Effector memory CD8-positive, alpha-beta T cell (primary cell): ENCODE data around the gene PARP14.
A peak's percentile ranks its signal among the peaks of the same experiment; 100 is the strongest.
"Not testable (repeated sequence)": the region's sequence is repeated elsewhere in the genome, so short reads cannot be mapped to it uniquely, and the experiment has no call there.

Source experiments
- ATAC-seq: fragments of 150-1000 bp; cut with Tn5 transposase; replicated peaks from 2 replicates; pipeline ENCODE4 v1.10.0; 2021; ENCODE audit warnings: mild to moderate bottlenecking, moderate library complexity
- DNase-seq, 3 experiments: peaks; one replicate each; pipeline ENCODE4 v3.0.0; 2021
- H3K27ac Mint-ChIP-seq, 2 donors: one replicate each; pipeline ENCODE4 v1.8.0; 2022; ENCODE audit warnings: mild to moderate bottlenecking in 2 of 2, mixed read lengths in 2 of 2, moderate library complexity in 2 of 2
- H3K27me3 Mint-ChIP-seq, 2 donors: one replicate each; pipeline ENCODE4 v1.8.0; 2022; ENCODE audit warnings: mixed read lengths in 2 of 2
- H3K36me3 Mint-ChIP-seq: one replicate; pipeline ENCODE4 v1.8.0; 2022; ENCODE audit warnings: mild to moderate bottlenecking, moderate library complexity, mixed read lengths; ENCODE audit not compliant: insufficient read depth
- H3K4me1 Mint-ChIP-seq, 2 donors: one replicate each; pipeline ENCODE4 v1.8.0; 2022; ENCODE audit warnings: low read depth in 2 of 2, mixed read lengths in 2 of 2
- H3K4me3 Mint-ChIP-seq, 2 donors: one replicate each; pipeline ENCODE4 v1.8.0; 2022; ENCODE audit warnings: mild to moderate bottlenecking in 2 of 2, mixed read lengths in 2 of 2, moderate library complexity in 2 of 2
- H3K9me3 Mint-ChIP-seq, 2 donors: one replicate each; pipeline ENCODE4 v1.8.0; 2022; ENCODE audit warnings: mixed read lengths in 2 of 2
- total RNA-seq, 9 experiments: gene quantifications; one replicate each; lab custom pipeline; 2026; lab: John Stamatoyannopoulos, UW

Gene PARP14, protein sequence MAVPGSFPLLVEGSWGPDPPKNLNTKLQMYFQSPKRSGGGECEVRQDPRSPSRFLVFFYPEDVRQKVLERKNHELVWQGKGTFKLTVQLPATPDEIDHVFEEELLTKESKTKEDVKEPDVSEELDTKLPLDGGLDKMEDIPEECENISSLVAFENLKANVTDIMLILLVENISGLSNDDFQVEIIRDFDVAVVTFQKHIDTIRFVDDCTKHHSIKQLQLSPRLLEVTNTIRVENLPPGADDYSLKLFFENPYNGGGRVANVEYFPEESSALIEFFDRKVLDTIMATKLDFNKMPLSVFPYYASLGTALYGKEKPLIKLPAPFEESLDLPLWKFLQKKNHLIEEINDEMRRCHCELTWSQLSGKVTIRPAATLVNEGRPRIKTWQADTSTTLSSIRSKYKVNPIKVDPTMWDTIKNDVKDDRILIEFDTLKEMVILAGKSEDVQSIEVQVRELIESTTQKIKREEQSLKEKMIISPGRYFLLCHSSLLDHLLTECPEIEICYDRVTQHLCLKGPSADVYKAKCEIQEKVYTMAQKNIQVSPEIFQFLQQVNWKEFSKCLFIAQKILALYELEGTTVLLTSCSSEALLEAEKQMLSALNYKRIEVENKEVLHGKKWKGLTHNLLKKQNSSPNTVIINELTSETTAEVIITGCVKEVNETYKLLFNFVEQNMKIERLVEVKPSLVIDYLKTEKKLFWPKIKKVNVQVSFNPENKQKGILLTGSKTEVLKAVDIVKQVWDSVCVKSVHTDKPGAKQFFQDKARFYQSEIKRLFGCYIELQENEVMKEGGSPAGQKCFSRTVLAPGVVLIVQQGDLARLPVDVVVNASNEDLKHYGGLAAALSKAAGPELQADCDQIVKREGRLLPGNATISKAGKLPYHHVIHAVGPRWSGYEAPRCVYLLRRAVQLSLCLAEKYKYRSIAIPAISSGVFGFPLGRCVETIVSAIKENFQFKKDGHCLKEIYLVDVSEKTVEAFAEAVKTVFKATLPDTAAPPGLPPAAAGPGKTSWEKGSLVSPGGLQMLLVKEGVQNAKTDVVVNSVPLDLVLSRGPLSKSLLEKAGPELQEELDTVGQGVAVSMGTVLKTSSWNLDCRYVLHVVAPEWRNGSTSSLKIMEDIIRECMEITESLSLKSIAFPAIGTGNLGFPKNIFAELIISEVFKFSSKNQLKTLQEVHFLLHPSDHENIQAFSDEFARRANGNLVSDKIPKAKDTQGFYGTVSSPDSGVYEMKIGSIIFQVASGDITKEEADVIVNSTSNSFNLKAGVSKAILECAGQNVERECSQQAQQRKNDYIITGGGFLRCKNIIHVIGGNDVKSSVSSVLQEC (N-terminal part only)
- total RNA-seq: 218 to 481 (median 306) reads per million in 9 experiments

DNA sequence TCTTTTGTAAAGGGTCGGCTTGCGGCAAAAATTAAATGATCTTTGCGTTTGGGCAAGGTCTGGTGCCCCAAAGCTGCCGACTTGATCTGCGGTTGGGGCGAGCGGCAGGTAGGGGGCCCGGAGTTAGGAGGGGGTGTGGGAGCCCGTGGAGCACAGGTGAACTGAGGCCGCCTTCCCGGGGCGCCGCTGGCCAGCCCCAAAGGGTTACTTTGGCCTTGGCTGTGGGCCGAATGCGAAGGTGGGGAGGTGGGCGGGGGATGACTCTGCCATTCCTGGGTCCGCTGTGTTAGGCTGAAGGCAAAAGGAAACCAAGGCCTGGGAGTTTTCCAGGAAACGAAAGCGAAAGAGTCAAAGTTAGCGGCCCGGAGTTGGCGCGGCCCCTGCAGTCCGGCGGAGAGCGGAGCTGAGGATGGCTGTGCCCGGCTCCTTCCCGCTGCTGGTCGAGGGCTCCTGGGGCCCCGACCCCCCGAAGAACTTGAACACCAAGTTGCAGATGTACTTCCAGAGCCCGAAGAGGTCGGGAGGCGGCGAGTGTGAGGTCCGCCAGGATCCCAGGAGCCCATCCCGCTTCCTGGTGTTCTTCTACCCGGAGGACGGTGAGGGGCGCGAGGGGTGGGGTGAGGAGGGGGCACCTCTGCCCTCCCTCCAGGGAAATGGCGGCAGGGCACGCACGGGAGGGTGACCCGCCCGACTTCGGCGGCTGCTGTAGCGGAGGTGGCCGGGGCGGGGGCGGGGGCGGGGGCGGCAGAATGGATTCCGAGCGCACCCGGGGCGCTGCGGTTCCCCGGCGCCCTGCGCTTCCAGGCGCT, at the start of gene PARP14:
Gene PARP14, plus strand, starts transcription at position 365 of the 809 bp plus-strand sequence. Its CDS starts 45 bp downstream, at position 410.
- DNase-seq (peak; percentile 54 to 66 (median 57)), ATAC-seq (peak; percentile 68)
- Mint-ChIP-seq H3K27me3 (no peaks in the 10 kb centered on the region), H3K27ac (peak within 1 kb of the TSS; percentile 96 to 98), H3K4me3 (peak within 1 kb of the TSS; percentile 87 to 92), H3K4me1 (peaks cover 47 to 55% of the 10 kb centered on the region in 2 donors), H3K9me3 (no peaks in the 10 kb centered on the region), H3K36me3 (peaks cover 45% of the 10 kb centered on the region)

DNA sequence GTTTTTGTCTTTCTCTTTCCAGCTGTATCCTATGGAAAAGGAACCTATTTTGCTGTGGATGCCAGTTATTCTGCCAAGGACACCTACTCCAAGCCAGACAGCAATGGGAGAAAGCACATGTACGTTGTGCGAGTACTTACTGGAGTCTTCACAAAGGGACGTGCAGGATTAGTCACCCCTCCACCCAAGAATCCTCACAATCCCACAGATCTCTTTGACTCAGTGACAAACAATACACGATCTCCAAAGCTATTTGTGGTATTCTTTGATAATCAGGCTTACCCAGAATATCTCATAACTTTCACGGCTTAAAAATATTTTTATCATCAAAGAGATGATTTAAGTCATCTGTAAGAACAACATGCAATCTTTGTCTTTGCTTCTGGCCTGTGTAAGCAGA, 44.9 kb upstream of the PARP14 start:
- H3K4me3 Mint-ChIP-seq: no peak overlapping the region
- ATAC-seq: no peak
- peaks cover 17% of the 10 kb centered on the region for H3K36me3 Mint-ChIP-seq
- peaks cover 0 to 3% of the 10 kb centered on the region in 2 donors for H3K4me1 Mint-ChIP-seq
- H3K27me3 Mint-ChIP-seq: no peaks in the 10 kb centered on the region
- H3K27ac Mint-ChIP-seq: no peak overlapping the region
- DNase-seq: no peak
- no peaks in the 10 kb centered on the region for H3K9me3 Mint-ChIP-seq

DNA sequence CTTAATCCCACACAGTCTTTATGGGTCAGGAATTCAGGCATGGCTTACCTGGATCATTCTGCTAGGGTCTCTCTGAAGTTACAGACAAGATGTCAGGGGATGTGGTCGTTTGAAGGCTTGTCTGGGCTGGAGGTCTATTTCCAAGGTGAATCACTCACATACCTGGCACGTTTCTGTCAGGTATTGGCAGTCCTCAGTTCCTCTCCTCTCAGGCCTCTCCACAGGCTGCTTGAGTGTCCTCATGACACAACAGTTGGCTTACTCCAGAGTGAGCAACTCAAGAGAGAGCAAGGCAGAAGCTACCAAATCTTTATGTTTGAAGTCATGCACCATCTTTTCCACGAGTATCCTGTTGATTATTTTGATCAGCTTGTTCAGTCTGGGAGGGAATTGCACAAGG, 43.9 kb upstream of the PARP14 start:
- DNase-seq (no peak), ATAC-seq (no peak)
- H3K27ac Mint-ChIP-seq: no peak overlapping the region
- H3K4me1 Mint-ChIP-seq: peaks cover 0 to 5% of the 10 kb centered on the region in 2 donors
- H3K9me3 Mint-ChIP-seq: no peaks in the 10 kb centered on the region
- peaks cover 20% of the 10 kb centered on the region for H3K36me3 Mint-ChIP-seq
- no peaks in the 10 kb centered on the region for H3K27me3 Mint-ChIP-seq
- H3K4me3 Mint-ChIP-seq: no peak overlapping the region

DNA sequence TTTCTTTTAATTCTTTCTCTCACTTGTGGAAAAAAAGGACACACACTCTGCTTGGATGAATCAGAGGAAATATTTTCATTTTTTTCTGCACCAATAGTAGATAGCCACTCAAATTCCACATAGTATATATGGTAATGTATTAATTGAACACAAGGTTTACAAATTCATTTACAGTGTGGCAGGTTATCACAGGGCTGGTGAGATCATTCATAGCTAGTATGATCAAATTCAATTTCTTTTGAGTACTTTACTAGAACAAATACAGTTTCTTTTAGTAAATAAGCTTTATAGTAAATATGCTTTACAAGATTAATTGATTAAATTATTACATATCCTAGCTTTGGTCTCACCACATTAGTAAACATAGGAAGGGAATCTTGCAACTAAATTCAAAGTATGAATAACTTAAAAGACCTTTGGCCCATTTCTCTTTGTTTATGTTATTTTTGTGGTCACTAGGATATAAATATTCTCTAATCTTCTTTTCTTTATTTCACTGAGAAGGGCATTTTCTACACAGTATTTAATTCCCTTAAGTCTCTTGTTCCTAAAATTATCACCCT, 40.1 kb upstream of the PARP14 start:
- no peaks in the 10 kb centered on the region for H3K27me3 Mint-ChIP-seq
- peaks cover 4 to 8% of the 10 kb centered on the region in 2 donors for H3K4me1 Mint-ChIP-seq
- peak overlapping the region; percentile 12 to 28 for H3K27ac Mint-ChIP-seq
- DNase-seq (no peak), ATAC-seq (no peak)
- H3K36me3 Mint-ChIP-seq: peaks cover 13% of the 10 kb centered on the region
- H3K9me3 Mint-ChIP-seq: no peaks in the 10 kb centered on the region
- no peak overlapping the region for H3K4me3 Mint-ChIP-seq

DNA sequence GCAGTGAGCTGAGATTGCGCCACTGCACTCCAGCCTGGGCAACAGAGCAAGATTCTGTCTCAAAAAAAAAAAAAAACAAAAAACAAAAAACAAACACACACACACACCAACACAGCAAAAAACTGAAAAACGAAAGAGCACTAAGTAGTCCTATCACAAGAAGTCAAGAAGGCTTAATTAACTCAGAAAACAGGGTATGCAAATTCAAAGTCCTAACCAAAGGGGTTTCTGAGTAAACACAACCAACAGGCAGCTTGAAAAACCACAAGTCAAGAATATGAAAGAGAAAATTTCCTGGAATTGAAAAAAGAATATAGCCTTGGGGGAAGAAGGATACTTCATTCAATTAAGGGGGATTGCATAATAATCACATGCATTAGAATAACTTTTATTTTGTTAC, 37.7 kb upstream of the PARP14 start:
- no peak overlapping the region for H3K4me3 Mint-ChIP-seq
- H3K27ac Mint-ChIP-seq: peak overlapping the region; percentile 28 to 54
- DNase-seq (no peak), ATAC-seq (no peak)
- H3K27me3 Mint-ChIP-seq: peaks cover 0 to under 1% of the 10 kb centered on the region in 2 donors
- peaks cover 3% of the 10 kb centered on the region for H3K36me3 Mint-ChIP-seq
- H3K4me1 Mint-ChIP-seq: peaks cover 4 to 9% of the 10 kb centered on the region in 2 donors
- H3K9me3 Mint-ChIP-seq: no peaks in the 10 kb centered on the region

DNA sequence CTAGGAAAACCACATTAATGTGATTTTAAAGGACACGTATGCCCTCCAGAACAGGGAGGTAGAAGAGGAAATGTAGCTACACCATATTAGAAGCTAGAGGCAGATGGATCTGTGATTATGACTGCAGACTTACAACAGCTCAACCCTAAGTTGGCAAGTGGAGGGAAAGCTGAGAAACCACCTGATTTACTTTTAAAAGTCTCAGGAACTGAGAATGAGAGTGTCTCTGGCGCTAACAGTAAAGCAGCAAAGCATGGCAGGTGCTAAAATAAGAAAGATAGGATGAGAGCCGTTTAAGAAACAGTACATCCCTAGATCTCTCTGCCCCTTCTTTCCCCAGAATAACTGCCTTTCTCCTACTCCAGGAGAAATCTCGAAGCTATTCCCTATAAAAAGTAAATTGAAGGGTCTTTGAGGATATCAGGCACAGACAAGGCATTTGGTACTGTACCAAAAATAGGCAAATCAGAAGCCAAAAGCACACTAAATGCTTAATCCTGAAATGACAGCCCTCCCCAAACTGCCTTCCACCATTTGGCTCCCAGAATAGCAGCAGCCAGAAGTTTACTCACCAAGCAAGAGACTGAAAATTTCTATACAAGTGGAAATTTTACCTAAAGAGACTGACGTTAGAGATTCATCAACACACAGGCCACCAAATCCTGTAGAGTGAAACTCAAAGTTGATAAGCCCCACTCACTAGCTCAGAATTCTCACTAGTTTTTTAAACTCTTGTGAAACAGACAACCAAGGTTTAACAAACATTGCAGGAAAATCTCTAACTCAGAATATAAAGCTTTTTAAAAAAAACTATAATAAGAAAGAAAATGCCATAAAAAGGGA, 34.3 kb upstream of the PARP14 start:
- DNase-seq (no peak), ATAC-seq (peak; percentile 87)
- peak overlapping the region in 1 of 2 donors; percentile 71 for H3K27ac Mint-ChIP-seq
- peaks cover 4 to 7% of the 10 kb centered on the region in 2 donors for H3K4me1 Mint-ChIP-seq
- H3K9me3 Mint-ChIP-seq: no peaks in the 10 kb centered on the region
- H3K27me3 Mint-ChIP-seq: peaks cover 7 to 16% of the 10 kb centered on the region in 2 donors
- H3K4me3 Mint-ChIP-seq: peak overlapping the region in 1 of 2 donors; percentile 62
- H3K36me3 Mint-ChIP-seq: no peaks in the 10 kb centered on the region

DNA sequence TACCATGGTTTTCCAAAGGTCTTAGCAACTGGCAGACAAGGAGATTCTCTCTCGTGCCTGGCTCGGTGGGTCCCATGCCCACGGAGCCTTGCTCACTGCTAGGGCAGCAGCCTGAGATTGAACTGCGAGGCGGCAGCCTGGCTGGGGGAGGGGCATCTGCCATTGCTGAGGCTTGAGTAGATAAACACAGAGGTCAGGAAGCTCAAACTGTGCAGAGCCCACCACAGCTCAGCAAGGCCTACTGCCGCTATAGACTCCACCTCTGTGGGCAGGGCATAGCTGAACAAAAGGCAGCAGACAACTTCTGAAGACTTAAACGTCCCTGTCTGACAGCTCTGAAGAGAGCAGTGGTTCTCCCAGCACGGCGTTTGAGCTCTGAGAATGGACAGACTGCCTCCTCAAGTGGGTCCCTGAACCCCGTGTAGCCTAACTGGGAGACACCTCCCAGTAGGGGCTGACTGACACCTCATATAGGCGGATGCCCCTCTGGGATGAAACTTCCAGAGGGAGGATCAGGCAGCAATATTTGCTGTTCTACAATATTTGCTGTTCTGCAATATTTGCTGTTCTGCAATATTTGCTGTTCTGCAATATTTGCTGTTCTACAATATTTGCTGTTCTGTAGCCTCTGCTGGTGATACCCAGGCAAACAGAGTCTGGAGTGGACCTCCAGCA, 29.3 kb upstream of the PARP14 start:
- not testable (repeated sequence) for DNase-seq, H3K4me3 Mint-ChIP-seq, H3K9me3 Mint-ChIP-seq

DNA sequence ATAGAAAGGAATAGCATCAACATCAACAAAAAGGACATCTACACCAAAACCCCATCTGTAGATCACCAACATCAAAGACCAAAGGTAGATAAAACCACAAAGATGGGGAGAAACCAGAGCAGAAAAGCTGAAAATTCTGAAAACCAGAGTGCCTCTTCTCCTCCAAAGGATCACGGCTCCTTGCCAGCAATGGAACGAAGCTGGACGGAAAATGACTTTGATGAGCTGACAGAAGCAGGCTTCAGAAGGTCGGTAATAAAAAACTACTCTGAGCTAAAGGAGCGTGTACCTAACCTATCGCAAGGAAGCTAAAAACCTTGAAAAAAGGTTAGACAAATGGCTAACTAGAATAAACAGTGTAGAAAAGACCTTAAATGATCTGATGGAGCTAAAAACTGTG, 28.7 kb upstream of the PARP14 start:
- peaks cover 20 to 38% of the 10 kb centered on the region in 2 donors for H3K27me3 Mint-ChIP-seq
- not testable (repeated sequence) for ATAC-seq, DNase-seq

More for the DNA sequence above, 29.3 kb upstream of the PARP14 start:
- H3K4me1 Mint-ChIP-seq, H3K36me3 Mint-ChIP-seq, H3K27ac Mint-ChIP-seq, ATAC-seq: not testable (repeated sequence)
- H3K27me3 Mint-ChIP-seq: peaks cover 20 to 38% of the 10 kb centered on the region in 2 donors

DNA sequence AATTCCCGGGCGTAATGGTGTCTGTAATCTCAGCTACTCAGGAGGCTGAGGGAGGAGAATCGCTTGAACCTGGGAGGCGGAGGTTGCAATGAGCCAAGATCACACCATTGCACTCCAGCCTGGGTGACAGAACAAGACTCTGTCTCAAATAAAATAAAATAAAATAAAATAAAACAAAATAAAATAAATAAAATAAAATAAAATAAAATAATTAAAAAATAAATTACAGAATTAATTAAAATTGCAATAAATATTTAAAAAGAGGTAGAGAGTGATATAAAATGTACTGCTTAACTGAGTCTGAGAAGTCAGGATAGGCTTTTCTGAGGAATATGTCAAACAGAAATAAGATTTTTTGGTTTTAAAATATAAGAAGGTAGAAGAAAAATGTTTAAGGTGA, 22.3 kb upstream of the PARP14 start:
- not testable (repeated sequence) for H3K36me3 Mint-ChIP-seq, DNase-seq, H3K4me1 Mint-ChIP-seq, H3K27ac Mint-ChIP-seq, H3K9me3 Mint-ChIP-seq, ATAC-seq, H3K27me3 Mint-ChIP-seq, H3K4me3 Mint-ChIP-seq

More for the DNA sequence above, 28.7 kb upstream of the PARP14 start:
- not testable (repeated sequence) for H3K27ac Mint-ChIP-seq, H3K4me3 Mint-ChIP-seq, H3K9me3 Mint-ChIP-seq, H3K36me3 Mint-ChIP-seq, H3K4me1 Mint-ChIP-seq

DNA sequence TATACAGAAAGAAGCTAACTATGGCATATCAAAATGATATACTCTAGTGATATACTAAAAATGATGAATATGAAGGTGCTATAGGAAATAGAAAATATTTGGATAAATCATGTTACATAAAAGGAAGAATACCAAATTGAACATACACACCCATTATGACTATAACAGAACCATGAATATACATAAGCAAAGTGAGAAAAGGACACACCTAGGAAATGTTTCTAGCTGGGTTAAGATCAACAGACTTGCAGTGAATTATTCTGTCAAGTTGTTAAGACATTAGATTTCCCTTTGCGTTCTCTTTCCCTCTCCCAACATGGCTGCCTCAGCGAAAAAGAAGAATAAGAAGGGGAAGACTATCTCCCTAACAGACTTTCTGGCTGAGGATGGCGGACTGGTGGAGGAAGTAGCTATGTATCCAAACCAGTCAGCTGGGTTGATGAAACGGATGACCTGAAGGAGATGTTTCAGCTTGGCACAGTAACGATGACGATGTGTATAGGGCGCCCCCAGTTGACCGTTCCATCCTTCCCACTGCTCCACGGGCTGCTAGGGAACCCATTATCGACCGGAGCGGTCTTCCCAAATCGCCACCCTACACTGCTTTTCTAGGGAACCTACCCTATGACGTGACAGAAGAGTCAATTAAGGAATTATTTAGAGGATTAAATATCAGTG, 20.2 kb upstream of the PARP14 start:
- H3K27ac Mint-ChIP-seq: no peak overlapping the region
- H3K27me3 Mint-ChIP-seq: no peaks in the 10 kb centered on the region
- no peak for DNase-seq
- no peaks in the 10 kb centered on the region for H3K36me3 Mint-ChIP-seq
- H3K4me3 Mint-ChIP-seq: peak overlapping the region; percentile 55 to 64
- peaks cover 9% of the 10 kb centered on the region in 2 donors for H3K4me1 Mint-ChIP-seq
- H3K9me3 Mint-ChIP-seq: peaks cover 3 to 9% of the 10 kb centered on the region in 2 donors
- no peak for ATAC-seq
